HS-5 (cell line): ENCODE results near the gene MAMLD1.

Experiments used
- DNase-seq: peaks from one replicate; pipeline ENCODE4 v3.0.0-alpha.2; 2012; ENCODE audit warnings: low read depth

Gene MAMLD1

DNA sequence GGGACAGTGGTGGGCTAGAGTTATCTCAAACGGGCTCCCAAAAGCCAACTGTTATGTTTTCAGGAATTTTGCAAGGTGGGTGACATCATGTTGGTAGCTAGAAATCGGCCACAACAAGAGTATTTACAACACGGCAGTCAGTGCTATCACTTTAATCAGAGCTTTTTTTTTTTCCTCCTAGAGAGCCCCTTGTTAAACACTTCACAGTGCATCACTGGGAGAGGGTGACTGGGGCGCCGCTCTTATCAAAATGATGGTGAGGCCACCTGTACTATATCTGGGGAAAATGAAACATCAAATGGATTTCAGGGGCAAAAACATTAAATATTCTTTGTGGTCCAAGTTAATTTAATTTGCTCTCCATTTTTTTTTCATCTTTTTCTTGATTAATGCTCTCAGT is 44.9 kb downstream of the MAMLD1 start:
- DNase-seq = no peak

DNA sequence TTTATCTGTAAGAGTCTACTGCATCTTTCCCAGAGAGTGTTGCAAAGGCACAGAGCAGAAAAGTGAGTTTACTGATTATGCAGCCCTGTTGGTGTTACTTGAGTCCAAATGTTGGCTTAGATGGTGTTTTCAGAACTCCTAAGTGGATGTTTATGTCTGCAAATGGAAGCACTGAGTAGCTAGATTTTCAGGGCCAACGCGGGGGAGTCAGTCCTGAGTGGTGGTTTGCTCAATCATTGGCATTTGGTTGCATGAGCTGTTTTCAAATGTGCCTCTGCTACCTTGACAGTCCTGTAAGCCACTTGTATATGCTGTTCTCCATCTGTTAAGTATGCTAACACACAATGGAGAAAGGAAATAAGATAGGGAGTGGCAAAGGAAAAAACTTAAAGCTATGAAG is 45.4 kb downstream of the MAMLD1 start:
- no peak for DNase-seq

DNA sequence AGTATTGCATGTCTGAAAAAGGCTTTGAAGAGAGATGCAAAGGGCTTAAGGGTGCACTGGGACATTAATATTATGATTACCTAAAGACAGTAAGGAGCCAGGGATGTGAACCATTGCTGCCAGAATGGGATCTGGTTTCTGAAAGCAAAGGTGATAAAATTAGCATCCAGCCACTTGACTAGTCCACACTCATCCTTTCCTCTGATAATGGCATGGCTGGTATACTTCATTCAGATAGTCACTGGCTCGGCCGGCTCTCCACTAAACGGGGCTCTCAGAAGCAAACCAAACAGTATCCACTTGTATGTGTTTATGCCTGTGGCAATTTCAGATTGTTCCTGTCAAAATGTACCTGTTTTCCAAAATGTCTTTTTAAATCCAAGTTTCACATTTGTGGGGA is 46.4 kb downstream of the MAMLD1 start:
- DNase-seq = no peak

DNA sequence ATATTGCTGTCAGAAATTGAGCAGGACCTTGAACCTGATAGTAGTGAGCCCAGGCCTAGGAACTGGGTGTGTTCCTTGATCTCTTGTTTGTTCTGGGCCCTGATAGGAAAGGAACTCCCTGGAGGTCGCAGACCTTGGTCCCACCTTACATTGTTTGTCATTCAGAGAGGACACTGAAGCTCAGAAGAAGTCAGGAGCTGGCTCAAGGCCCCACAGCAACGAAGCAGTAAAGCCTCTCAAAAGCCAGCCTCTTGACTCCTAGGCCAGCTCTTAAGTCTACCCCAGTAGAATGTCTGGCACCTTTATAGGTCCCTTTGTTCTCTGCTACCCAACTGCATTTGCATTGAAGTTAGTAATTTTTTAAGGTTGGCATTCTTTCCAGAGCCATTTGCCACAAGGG is 46.8 kb downstream of the MAMLD1 start:
- DNase-seq = no peak

DNA sequence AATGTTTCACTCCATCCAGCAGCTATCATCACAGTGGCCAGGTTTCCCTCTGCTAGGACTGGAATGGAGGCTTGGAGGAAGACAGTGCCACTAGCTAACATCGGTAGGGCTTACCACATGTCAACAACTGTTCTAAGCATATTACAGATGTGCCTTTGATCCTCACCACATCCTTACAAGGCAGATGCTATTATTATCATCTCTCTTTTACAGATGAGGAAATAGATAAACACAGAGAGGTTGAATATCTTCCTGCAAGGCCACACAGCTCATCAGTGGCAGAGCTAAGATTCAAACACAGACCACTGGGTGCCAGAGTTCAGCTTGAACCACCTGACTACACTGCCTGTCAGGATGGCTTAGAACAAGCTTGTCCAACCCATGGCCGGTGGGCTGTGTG is 47.4 kb downstream of the MAMLD1 start:
- no peak for DNase-seq

DNA sequence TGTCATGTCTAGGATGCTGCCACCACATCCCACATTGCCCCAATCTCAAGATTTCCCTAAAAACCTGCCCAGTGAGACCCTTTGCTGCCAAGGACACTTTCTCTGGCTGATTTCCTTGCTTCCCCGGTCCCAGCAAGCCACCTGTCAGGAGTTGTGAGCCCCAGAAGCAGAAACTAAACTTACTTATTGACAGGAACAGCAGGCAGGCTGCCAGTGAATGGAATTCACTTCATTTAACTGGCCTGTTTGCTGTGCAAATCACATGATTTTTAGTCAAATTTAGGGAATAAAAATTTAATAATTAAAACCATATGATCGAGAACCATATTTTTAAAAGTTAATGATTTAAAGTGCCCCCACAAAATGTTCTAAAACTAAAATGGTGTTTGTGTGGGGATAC is 48.5 kb downstream of the MAMLD1 start:
- no peak for DNase-seq

DNA sequence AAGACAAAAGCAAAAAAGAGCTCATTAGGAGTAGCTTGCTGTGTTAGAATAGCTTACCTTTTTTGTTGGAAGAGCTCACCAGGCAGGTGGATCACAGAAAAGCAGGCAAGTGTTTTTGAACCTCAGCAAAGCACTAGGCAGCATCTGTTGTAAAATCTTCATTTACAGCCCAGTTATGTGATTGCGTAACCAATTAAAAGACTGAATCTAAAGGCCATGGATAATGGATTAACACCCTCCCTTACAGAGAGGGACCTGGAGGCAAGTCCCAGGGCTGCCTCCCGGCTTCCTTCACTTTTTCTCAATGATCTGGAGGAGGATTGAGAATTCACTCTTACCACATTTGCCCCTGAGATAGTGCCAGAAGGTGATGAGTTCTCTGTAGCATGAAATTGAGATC is 51.1 kb downstream of the MAMLD1 start:
- no peak for DNase-seq

DNA sequence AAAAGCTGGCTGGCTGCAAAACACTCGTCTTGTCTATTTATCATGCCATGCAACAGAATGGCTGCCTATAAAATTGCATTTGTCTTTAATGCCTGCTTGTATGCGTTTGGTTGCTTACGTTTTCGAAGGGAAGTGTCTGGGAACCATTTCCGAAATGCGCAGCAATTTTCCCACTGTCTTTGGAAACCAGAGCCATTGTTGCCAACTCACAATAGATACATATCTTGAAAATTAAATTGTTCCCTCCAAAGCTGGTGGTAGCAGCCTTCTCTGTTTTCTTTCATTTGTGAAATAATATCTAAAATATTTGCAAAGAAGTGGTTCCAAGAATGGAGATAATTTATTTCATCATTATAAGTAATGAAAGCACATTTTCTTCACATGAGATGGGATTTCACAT is 53.4 kb downstream of the MAMLD1 start:
- no peak for DNase-seq

DNA sequence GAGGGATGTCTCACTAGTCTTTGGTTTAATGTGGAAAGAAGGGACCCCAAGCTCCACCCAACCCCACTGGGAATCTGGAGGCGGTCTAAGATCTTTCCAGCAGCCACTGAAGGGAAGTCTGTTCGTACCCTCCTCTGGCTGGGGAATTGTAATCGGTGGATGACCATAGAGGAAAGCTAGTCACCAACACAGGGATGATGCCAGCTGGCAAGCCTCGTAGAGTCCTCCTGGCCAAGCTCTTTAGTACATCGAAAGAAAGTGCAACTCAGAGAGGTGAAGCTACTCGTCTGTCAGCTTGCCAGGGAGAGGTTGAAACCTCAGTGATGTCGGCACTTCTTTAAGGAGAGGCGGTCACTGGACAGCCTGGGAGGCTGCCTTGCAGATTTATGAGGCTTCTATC is 58.7 kb downstream of the MAMLD1 start:
- no peak for DNase-seq

DNA sequence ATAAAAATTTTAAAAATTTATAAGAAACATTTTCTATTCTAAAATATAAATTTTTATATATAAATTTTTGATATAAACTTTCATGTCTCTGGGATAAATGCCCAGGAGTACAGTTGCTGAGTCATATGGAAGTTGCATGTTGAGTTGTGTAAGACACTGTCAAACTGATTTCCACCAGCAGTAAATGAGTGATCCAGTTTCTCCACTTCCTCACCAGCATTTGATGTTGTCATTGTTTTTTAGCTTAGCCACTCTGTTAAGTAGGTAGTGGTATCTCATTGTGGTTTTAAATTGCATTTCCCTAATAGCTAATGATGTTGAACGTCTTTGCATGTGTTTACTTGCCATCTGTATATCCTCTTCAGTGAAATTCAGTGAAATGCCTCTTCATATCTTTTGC is 66.5 kb downstream of the MAMLD1 start:
- peak; percentile 24 for DNase-seq

DNA sequence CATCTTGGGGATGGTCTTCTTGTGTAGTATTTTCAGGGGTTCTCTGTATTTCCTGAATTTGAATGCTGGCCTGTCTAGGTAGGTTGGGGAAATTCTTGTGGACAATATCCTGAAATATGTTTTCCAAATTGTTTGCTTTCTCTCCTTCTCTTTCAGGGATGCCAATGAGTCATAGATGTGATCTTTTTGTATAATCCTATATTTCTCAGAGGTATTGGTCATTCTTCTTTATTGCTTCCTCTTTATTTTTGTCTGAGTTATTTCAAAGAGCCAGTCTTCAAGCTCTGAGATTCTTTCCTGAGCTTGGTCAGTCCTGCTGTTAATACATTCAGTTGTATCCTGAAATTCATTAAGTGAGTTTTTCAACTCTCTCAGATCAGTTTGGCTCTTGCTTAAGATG is 73.1 kb downstream of the MAMLD1 start:
- DNase-seq = no peak

DNA sequence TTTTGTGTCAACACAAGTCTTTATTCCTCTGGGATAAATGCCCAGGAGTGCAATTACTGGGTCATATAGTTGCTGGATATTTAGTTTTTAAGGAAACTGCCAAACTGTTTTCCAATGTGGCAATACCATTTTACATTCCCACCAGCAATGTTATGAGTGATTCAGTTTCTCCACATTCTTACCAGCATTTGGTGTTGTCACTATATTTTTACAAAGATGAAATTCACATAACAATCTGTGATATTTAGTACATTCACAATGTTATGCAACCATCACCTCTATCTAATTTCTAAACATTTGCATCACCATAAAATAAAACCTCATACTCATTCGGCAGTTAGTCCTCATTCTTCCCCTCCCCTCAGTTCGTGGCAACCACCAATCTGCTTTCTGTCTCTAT is 75.0 kb downstream of the MAMLD1 start:
- no peak for DNase-seq

DNA sequence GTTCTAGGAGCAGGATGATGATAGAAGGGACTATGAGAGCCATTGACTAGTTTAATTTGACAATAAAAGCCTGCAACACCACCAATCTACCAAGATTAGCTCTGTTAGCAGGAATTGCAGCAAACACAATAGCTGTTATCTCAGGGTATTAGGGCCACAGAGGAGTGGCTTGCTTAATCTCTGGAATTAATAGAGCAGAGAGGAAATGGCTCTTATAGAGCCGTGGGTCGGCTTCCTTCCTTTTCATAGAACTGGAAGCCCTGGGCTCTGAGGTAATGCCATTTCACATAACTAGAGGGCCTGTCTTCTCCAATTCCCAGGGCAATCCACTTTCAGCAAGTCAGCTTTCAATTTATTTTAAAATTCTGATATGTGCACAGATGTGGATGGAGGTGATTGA is 83.0 kb downstream of the MAMLD1 start:
- no peak for DNase-seq

DNA sequence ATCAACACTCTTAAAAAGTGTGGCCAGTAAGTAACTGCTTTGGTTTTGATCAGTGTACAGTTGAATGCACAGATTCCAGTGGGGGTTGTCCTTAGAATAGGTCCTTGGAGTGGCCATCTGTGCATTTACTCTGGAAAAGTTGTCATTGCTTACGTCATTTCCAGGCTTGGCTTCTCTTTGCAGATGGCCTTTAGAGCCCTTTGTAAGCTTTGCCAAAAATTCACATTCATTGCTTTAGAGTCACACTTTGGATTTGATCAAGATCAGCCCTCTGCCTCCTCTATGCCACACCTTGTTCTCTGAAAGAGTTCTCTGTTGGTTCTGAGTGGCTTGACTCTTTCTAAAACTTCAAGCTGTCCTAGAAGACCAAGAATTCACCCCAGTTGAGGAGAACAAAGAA is 83.9 kb downstream of the MAMLD1 start:
- no peak for DNase-seq

DNA sequence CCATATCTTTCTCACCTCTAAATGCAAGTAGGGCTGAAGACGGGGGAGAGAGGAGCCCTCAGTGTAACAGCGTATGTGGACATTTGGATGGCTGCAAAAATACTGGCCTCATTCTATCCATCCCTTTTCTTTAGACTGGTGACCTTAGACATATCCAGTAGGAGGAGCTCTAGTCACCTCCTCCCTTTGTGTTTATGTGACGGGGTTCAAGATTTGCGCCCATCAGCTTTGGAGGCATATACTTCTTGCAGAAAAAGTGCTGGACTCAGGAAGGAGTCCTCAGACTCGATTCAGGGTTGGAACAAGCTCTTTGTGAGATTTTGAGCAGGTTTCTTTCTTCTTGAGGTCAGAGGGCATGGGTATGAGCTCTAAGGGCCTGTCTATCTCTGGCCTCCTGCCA is 86.2 kb downstream of the MAMLD1 start:
- no peak for DNase-seq

DNA sequence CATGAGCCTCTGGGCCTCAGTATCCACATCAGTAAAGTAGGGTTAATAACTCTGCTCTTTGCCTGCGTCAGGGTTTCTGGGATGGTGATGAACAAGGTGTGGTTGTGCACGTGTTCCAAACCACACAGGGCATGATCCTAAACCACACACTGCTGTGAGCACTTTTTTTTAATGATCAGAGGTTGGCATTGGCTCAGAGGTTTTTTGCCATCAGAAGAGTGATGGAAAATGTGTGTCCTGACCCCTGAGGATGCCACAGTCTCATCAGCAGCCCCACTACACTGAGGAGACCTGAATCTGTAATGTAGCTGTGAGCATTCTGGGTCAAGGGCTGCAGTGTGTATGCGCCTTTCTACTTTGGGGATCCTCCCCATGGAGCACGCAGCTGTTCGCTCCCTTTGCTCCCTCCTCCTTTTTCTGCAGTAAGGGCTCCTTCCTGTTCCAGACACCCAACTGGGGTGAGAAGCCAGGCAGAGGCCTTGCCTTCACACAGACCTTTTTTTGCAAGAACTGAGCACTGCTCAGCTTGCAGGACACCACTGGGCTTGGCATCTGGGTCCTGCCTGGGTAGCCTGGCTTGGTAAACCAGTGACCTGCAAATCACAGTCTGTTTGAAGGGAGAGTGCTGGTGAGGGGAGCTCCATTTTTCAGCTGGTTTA is 87.5 kb downstream of the MAMLD1 start:
- DNase-seq = no peak

DNA sequence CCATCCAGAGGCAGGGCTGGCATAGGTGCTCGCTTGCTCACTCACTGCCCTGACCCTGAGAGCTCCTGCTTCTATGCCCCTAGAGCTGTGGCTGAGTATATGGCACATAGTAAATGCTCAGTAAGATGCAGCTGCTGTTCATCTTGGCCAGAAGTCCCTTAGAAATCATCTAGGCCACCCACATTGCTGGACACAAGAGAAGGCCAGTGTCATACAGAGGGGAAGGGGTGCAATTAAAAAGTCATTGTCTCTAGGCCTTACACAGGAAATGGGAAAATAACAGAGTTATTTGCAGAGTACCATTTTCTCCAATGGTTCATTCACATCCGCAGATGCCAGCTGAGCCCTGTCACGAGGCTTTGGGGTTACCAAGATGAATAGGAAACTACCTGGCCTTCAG is 88.8 kb downstream of the MAMLD1 start:
- no peak for DNase-seq

DNA sequence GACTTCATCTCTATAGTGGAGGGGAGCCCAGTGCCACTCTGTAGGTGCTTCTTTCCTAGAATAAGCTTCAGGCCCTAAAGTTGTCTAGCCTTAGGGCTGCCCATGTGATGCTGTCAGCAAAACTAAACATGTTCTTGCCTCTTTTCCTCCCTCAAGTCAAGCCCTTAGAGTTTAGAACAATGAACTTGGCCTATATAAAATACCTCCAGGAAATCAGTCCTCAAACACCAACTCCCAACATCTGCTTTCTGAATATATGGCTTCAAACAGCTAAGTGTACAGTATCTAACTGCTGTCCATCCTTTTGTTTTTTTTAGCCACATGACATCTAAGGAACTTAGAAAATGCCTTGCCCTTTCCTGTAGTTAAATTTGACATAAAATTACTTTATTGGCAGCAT is 91.0 kb downstream of the MAMLD1 start:
- DNase-seq = no peak

DNA sequence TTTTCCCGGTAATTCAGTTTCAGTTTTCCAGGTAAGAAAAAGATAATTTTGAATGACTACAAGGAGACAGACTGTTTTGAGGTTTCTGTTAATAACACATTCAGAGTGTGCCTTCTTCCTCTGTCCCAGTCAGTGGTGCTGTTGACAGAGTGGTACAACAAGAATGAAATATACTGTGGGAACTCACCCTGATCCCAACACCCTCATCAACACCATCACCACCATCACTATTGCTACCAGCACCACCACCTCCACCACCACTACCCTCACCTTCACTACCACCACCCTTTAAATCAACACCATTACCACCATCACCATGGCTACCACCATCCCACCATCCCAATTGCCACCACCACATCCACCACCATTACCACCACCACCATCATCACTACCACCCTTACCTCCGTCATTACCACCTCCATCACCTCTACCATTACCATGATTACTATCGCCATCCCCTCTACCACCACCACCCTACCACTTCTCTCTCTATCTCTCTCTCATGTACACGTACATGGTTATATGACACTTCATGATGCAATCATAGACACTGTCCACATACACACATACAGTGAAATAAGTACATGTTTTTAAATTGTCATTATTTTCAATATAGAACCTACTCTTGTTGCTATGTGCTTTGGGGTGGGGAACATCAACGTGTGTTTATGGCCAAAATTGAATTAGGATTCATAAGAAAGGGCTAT is 91.5 kb downstream of the MAMLD1 start:
- DNase-seq = no peak

DNA sequence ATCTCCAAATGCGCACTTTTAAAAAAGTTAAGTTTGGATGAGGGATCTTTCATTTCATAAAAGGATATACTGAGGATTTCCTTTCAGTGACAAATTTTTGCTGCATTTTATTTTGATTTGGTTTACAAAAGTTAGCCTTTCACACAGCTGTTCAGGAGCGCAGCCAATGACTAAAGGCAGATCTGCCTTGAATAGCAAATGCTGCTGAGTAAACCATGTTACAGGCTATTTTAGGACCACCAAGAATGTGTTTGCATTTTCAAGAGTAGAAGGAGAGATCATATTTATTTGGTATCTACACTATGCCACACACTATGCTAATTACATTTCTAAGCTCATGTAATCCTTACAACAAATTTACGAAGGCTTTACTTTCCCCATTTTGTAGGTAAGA is 92.1 kb downstream of the MAMLD1 start:
- DNase-seq = no peak

DNA sequence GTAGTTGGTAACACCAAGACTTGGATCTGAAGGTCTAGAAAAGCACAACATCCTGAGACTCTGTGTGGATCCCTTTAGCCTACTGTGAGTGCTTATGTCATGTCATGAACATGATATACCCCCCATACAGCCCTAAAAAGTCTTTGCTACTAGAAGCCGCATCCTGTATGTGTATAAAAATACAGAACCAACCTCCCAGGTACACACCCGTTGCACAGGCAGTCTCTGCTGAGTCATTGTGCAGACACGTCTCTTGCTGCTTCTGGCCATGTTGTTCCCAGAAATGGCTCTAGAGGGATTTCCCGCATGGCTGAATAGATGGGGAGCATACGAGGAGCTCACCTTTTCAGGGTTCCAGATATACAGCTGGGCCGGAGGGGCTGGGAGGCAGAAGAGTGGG is 93.3 kb downstream of the MAMLD1 start:
- DNase-seq = no peak

DNA sequence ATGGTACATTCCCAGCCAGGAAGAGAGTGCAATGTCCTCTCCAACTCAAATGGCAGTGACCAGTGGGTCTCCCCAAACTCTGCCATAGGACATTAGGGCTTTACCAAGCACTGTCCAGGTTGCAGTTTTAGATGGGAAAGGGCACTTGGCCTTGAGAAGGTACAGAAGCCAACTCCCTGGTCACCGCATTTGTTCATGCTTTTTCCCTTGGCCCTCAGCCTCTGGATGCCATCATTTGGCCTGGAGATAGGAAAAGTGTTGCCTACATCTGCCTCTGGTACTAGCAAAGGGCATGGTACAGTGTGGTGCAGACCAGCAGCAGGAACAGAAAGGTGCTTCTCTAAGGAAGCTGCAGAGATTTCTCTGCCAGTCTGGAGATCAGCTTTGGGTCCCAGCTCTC is 93.8 kb downstream of the MAMLD1 start:
- no peak for DNase-seq

DNA sequence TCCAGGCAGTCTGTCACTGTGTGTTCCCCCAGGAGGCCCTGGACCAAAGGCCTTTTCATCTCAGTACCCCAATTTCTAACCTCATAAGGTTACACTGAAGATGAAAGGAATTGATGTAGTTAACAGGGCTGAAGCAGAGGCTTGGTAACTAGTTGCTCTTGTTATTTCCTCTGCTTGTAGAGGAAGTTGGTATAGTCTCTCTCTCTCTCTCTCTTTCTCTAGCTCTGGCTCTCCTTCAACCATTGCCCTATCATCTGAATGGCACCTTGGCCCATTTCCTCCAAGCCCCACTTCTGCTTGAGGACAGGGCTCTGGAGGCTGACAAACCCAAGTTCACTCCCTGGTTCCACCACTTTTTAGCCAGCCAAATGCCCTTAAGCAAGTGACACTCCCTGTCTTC is 96.1 kb downstream of the MAMLD1 start:
- no peak for DNase-seq

DNA sequence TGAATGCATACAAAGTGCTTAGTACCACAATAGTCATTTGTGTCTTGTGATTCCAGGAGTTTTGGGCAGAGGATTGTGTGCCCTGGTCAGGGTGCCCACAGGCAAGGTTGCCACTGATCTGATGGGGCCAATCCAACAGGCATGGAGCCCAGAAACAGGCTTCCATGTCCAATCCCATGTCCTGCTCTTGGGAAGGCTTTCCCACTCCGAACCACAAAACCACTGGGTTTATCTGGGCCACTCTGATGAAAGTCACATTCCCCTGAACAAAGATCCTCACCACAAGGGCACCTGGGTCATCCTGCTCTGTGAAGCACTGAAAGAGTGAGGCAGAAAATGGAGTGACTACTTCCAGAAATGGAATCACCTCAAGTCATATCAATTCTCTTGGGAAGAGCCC is 96.9 kb downstream of the MAMLD1 start:
- no peak for DNase-seq
